ENCODE results near the gene KANK4.

The KANK4 gene

GRCh38 chr1:62318756-62319544 lies at the start of gene KANK4:
Gene KANK4, minus strand, starts transcription at chr1:62319434. Its CDS starts 37,870 bp downstream, at chr1:62281564.
- no peak for DNase-seq

DNA sequence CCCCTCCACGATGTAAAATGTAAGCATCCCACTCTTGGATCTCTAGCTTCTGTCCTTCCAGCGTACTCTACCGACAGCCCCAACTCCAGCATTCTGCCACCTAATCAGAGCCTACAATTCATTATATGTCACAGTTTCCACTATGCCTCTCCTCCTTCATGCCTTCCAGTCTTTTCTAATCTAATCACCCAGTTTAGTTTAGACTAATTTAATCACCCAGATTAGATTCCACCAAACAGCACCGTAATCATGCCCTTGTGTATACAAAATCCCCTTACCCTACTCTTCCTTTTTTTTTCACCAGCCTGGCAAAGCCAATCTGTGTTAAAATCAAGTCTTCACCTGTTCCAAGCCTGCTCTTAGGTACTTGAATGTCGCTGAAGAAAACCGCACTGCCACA lies 49.8 kb upstream of the KANK4 start:
- DNase-seq, result no peak

GRCh38 chr1:62367005-62367557 lies 47.8 kb upstream of the KANK4 start:
- DNase-seq, result no peak

DNA sequence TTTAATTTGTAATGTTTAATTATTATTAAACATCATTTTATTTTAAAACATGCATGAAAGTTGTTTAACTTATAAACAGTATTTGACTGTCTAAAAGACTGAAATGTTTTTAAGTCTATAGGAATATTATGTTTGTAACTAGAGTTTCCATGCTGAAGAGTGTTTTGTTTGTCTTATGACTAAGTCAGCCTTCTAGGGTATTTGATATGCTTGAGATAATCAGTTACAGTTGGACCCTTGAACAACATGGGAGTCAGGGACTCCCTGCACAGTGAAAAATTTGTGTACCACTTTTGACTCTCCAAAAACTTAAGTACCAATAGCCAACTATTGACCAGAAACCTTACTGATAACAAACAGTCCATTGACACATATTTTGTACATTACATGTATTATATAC lies 45.5 kb upstream of the KANK4 start:
- DNase-seq, result no peak

GRCh38 chr1:62362926-62363325 lies 43.7 kb upstream of the KANK4 start:
- no peak for DNase-seq

- DNase-seq, result no peak
Measured at GRCh38 chr1:62362061-62362917, 43.1 kb upstream of the KANK4 start.

DNA sequence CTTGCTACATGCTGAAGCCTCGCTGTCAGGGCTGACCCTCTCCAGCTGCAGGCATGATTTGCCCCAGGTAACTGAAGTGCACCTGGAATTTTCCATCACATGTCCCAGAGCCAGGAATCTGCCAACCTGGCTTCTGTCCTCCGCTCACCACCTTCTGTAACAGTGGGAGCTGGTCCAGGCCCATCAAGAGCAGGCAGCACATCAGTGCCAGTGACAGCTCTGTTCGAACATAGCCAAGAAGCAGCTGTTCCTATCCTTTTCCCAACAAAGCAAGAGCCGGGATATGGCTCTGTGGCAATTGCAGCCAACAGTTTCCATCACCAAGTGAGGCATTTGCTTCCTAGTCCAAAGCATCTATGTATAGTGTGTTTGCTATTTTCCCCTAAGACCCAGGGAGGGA lies 42.2 kb upstream of the KANK4 start:
- DNase-seq, result no peak

DNA sequence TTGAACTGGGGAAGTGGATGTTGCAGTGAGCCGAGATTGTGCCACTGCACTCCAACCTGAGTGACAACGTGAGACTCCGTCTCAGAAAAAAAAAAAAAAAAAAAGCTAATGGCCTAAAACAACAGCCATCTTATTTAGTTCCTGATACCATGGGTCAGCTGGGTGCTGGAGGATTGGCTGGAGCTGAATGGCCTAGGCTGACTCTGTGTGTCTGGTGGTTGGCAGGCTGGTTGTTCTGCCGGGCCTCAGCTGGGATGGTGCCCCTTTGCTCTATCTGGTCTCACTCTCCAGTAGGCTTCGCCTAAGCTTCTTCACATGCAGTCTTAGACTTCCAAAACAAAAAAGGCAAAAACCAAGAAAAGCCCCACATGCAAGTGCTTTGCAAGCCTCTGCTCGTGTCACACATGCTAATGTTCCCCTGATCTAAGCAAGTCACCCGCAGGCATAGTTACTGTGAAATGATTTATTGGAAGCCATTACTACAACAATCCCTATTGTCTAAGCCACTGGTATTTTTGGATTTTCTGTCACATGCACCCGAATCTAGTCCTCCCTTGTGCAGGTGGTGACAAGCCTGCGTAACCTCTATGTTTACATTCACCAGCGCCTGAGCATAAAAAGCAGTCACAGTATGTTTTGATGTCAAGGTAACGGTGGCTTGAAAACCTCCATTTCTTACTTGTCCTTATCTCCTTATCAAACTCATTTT lies 39.6 kb upstream of the KANK4 start:
- DNase-seq, result no peak

DNA sequence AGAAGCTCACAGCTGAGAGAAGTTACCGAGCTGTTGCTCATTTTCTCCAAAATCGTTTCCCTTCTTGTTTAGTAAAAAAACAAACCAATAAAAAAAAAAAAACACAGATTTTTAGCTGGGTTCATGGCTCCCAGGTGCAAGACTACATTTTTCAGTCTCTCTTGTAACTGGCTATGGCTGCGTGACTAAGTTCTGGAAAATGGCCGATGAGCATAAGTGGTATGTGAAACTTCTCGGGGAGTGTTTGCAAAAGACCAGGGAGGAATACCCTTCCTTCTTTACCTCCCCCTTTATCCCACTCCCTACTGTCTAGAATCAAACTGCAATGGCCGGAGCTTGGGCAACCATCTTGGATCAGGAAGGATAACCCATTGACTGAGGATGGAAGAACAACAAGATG lies 38.7 kb upstream of the KANK4 start:
- no peak for DNase-seq

- no peak for DNase-seq
Measured at GRCh38 chr1:62356257-62356835, 37.1 kb upstream of the KANK4 start.

GRCh38 chr1:62355095-62355494 lies 35.9 kb upstream of the KANK4 start:
- DNase-seq, result no peak

DNA sequence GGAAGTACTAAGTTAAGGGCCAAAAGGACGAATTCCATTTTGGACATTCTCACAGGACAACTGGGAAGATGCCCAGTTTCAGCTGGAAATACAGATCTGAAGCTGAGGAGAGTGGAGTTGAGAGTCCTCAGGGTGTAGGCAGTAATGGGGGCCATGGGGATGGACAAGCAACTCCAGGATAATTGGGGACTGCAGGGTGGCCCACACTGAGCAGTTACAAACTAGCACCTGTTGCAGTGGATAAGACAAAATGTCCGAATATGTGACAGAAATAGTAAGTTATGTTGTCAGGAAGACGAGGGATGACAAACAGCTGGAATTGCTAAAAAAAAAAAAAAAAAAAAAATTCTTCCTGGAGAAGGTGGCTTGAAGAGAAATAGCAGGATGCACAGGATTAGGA lies 34.6 kb upstream of the KANK4 start:
- no peak for DNase-seq

GRCh38 chr1:62352387-62352786 lies 33.2 kb upstream of the KANK4 start:
- no peak for DNase-seq

DNA sequence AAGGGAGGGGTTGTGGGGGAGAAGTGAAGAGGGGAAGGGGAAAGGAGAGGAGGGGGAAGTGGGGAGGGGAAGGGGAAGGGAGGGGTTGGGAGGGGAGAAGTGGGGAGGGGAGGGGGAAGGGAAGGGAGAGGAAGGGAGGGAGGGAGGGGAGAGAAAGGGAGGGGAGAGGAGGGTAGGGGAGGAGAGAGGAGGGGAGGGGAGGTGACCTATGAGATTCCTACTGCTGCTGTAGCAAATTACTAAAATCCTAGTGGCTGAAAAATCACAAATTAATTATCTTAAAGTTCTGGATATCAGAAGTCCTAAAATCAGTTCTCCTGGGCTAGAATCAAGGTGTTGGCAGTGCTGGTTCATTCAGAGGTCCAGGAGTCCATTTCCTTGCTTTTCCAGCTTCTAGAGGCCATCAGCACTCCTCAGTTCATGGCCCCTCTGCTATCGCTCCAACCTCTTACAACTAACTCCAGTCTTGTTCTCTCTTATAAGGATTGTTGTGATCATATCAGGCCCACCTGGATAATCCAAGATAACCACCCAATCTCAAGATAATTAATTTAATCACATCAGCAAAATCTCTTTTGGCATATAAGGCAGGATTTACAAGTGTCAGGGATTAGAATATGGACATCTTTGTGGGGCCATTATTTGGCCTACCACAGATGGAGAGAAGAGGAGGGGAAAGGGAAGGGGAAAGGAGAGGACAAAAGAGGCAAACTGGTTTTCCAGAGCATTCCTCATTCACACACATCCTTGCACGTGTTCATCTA lies 30.4 kb upstream of the KANK4 start:
- no peak for DNase-seq

- DNase-seq, result peak; percentile 4
Measured at GRCh38 chr1:62346886-62347285, 27.7 kb upstream of the KANK4 start.

DNA sequence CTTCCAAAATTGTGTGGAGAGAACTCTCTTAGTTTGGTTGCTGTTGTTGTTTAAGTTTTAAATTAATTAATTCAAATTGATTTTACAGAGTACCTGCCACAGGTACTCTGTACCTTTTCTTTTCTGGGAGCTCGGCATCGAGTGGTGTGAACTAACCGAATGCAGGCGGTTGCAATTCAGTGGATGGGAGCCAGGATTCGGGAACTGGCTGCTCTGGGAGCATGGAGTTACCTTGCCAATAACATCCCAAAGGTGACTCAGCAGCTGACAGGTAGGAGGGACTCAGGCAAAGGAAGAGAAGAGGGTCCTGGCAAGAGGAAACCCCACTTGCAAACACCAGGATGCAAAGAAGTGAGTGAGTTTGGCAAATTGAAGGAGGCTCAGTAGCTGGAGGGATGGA lies 24.7 kb upstream of the KANK4 start:
- no peak for DNase-seq

GRCh38 chr1:62342270-62342669 lies 23.0 kb upstream of the KANK4 start:
- DNase-seq, result no peak

- no peak for DNase-seq
Measured at GRCh38 chr1:62341615-62342014, 22.4 kb upstream of the KANK4 start.

DNA sequence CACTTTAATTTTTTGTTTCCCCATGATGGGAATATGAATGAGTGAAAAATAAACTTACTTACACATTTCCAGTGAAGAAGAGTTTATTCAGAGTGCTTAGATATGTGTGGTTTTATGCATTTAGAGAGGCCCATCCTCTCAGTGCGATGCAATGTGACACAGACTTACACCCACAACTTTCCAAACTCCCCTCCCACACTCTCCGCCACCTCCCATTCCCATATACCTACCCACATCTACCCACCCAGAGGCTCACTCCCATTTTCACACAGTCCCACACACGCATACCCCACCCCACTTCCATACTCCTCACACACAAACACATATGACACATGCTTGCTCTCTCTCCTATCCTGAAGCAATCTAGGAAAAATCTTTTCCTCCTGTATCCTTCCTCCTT lies 21.9 kb upstream of the KANK4 start:
- DNase-seq, result no peak

- DNase-seq, result no peak
Measured at GRCh38 chr1:62337706-62338631, 18.7 kb upstream of the KANK4 start.

Measured in NCI-H1092 treated with DMSO at 0.1 percent for 48 hours (cell line).